Uterus (tissue), 2 donors: ENCODE data around the gene ZNF587B.
"Not testable (repeated sequence)": the region's sequence is repeated elsewhere in the genome, so short reads cannot be mapped to it uniquely, and the experiment has no call there.

Experiments
- POLR2A ChIP-seq, 2 donors: fragments of 450-650 bp; IDR thresholded peaks; one replicate each; pipeline ENCODE4 v1.6.1; 2016; ENCODE audit warnings: antibody characterized with exemption in 2 of 2, mild to moderate bottlenecking in 1 of 2, moderate library complexity in 1 of 2
- TF ChIP-seq, protein P1 (sequence below), 4 experiments: fragments of 200-600 bp in 2 of 4; fragments of 450-650 bp in 2 of 4; sonication (generic) in 2 of 4; IDR thresholded peaks; one replicate each; pipeline ENCODE4 v1.5.1; 2016 to 2019; ENCODE audit warnings: antibody characterized with exemption in 4 of 4, mild to moderate bottlenecking in 2 of 4, moderate library complexity in 1 of 4

DNA sequence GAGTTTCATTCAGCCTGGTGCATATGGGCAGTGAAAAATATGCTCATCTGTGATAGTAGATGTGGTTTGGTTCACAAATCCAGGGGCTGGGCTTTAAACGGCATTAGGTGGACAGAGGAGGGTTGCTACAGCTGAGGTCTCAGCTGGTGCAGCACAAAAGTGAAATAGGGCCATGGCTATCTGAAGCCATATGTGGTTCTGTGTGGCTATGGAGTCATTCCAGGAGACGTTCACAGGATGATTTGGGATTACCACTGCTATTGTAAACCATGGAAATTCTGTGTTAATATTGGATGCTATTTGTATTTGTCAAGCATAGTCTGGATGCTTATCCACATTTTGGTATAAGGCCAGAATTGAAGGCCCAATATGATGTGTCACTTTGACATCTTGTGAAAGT, 24.0 kb downstream of the ZNF587B start:
- TF ChIP-seq, protein P1, sequence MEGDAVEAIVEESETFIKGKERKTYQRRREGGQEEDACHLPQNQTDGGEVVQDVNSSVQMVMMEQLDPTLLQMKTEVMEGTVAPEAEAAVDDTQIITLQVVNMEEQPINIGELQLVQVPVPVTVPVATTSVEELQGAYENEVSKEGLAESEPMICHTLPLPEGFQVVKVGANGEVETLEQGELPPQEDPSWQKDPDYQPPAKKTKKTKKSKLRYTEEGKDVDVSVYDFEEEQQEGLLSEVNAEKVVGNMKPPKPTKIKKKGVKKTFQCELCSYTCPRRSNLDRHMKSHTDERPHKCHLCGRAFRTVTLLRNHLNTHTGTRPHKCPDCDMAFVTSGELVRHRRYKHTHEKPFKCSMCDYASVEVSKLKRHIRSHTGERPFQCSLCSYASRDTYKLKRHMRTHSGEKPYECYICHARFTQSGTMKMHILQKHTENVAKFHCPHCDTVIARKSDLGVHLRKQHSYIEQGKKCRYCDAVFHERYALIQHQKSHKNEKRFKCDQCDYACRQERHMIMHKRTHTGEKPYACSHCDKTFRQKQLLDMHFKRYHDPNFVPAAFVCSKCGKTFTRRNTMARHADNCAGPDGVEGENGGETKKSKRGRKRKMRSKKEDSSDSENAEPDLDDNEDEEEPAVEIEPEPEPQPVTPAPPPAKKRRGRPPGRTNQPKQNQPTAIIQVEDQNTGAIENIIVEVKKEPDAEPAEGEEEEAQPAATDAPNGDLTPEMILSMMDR (IDR thresholded peaks at IDR 0.05): not testable (repeated sequence)
- TF ChIP-seq POLR2A (IDR thresholded peaks at IDR 0.05): not testable (repeated sequence)
